ENCODE results near the gene NFIX.

NFIX gene

GRCh38 chr19:13023656-13024055, 28.4 kb downstream of the NFIX start:
- DNase-seq: no peak

- DNase-seq: no peak
Observed at GRCh38 chr19:13024126-13024950, 29.1 kb downstream of the NFIX start.

- DNase-seq: no peak
Observed at GRCh38 chr19:13024951-13025697, 29.8 kb downstream of the NFIX start.

GRCh38 chr19:13025819-13026456, 30.7 kb downstream of the NFIX start:
- no peak for DNase-seq

- DNase-seq: no peak
Observed at GRCh38 chr19:13026462-13027370, 31.4 kb downstream of the NFIX start.

- DNase-seq: no peak
Observed at GRCh38 chr19:13027557-13027956, 32.3 kb downstream of the NFIX start.

- no peak for DNase-seq
Observed at GRCh38 chr19:13028027-13028426, 32.8 kb downstream of the NFIX start.

GRCh38 chr19:13029301-13029880, 34.1 kb downstream of the NFIX start:
- no peak for DNase-seq

- no peak for DNase-seq
Observed at GRCh38 chr19:13029893-13030292, 34.6 kb downstream of the NFIX start.

GRCh38 chr19:13031917-13032623, 36.8 kb downstream of the NFIX start:
- no peak for DNase-seq

- DNase-seq: no peak
Observed at GRCh38 chr19:13032837-13033236, 37.6 kb downstream of the NFIX start.

- no peak for DNase-seq
Observed at GRCh38 chr19:13033244-13033643, 38.0 kb downstream of the NFIX start.

GRCh38 chr19:13033819-13034611, 38.7 kb downstream of the NFIX start:
- DNase-seq: peak in 1 of 4 experiments; percentile 14

GRCh38 chr19:13034636-13035035, 39.4 kb downstream of the NFIX start:
- DNase-seq: no peak

GRCh38 chr19:13035820-13036365, 40.6 kb downstream of the NFIX start:
- DNase-seq: no peak

GRCh38 chr19:13036366-13036976, 41.2 kb downstream of the NFIX start:
- DNase-seq: no peak

- DNase-seq: no peak
Observed at GRCh38 chr19:13037161-13037560, 41.9 kb downstream of the NFIX start.

- no peak for DNase-seq
Observed at GRCh38 chr19:13037731-13038130, 42.5 kb downstream of the NFIX start.

GRCh38 chr19:13038306-13039210, 43.3 kb downstream of the NFIX start:
- no peak for DNase-seq
